ACHN (cell line): ENCODE data around the gene TOX2.

Source experiments
- DNase-seq: peaks from one replicate; pipeline ENCODE4 v3.0.0-alpha.2; 2015
- in situ Hi-C: cut with HindIII; loops from 2 replicates; pipeline ENCODE4 v1.10.0; 2017; ENCODE audit warnings: low sequenced_read_pairs, low pct_ligation_motif_present, low pct_unique_long_range_greater_than_20kb

The TOX2 gene

DNA sequence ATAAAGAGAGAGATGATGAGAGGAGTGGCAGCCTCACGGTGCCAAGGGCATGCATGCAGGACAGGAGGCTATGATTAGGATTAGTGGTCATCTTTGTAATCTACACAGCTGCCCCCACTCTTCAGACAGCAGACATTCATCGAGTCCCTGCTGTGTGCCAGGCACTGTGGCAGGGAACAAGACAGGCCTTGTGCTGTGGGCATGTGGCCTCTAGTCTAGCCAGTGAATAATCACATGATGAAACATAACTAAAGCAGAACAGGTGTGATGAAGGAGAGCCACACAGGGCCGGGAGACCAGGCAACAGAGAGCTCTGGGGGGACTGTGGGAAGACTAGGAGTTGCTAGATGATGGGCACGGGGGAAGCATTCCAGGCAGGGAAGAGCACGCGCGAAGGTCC is 22.2 kb downstream of the TOX2 start:
- in situ Hi-C loops: no loop called here
- DNase-seq: no peak

DNA sequence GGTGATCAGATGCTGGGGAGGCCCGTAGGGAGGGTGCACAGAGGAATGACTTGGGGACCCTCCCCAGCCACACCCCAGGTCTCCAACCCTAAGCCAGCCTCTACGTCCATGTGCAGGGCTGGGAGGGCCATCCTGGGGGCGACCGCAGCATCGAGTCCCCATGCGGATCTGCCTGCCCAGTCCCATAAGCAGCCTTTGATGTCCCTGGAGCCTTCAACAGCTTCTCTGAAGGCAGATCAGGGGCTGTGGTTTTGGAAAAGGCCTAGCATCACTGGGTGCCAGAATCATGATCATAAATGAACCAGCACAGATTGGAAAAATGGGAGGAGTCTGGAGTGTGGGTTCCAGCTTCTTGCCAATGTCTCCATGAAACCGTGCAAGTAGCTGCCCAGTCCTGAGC is 22.9 kb downstream of the TOX2 start:
- in situ Hi-C loops: no loop called here
- no peak for DNase-seq

DNA sequence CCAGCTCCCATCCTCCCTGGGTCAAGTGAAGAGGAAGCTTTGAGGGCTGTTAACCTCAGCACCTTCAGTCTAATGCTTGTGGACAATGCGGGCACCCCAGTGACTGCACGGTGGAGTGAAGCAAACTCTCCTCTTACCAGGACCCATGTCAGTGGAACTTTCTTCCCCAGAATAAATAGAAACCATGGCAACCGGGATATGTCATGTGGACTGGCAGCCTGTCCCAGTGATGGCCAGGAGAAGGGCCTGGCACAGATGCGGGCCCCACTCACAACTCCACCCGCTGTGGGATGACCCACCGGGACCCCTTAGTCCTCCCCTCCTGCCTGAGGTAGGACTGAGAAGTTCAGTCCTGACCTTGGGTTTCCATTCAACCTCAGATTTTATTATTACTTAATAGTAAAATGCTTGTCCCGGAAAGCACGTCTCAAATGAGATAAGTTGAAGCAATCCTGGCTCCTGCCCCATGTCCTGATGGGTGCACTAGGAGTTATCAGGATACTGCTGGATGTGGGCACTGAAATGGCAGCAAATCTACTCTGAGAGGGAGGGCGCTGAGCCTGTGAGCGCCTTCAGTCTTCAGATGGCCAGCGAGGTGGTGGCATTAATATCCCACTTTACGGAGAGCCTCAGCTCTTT is 23.5 kb downstream of the TOX2 start:
- no peak for DNase-seq
- in situ Hi-C loops: no loop called here

DNA sequence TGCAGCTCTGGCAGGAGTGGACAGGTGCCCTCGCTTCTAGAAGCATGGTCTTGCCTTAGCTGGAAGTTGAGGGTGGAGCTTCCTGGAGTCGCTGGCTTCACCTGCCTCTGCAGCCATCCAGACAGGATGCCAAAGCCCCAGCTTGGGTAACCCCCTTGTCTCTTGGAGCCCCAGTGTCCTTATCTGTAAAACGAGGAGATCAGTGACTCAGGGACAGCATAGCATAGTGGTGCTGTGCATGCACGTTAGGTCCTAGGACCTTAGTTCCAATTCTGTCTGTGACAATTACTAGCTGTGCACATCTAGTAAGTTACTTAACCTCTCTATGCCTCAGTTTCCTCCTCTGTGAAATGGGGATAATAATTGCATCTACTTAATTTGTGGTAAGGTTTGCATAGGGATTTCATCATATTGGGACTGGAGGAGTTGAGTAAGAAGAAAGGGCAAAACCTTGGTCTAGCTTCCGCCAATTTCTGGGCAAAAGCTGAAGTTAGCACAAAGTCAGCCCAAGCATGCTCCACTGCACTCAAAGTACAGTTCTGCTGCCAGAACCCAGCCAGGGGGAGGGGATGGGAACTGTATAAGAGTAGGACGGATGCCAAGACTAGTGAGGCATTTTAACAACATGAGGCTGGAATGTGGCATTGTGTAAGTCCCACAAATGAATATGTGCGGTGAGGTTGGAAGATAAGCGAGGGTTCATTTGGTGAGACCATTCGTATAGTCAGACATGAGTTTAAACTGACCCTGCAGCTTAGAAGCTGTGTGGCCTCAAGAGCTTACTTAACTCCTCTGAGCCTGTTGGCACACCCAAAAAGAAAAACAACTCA is 24.5 kb downstream of the TOX2 start:
- in situ Hi-C loops: no loop called here
- peak; percentile 96 for DNase-seq

DNA sequence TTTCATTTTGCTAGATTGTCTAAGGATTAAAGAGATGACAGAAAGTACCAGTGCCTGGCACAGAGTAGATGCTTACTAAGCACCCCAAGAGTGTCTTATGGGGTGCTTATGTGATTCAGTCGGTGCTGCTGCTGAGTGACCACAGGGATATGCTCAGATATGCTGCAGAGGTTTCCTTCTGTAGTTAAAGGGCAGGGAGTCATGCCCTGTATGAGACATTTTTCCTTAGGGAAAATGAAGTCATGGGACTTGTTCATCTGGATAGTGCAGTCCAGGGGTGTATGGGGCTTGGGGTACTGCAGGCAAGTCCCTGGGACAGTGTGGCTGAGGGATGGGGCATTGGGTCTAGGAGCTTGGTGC is 25.1 kb downstream of the TOX2 start:
- DNase-seq: no peak
- in situ Hi-C loops: no loop called here

DNA sequence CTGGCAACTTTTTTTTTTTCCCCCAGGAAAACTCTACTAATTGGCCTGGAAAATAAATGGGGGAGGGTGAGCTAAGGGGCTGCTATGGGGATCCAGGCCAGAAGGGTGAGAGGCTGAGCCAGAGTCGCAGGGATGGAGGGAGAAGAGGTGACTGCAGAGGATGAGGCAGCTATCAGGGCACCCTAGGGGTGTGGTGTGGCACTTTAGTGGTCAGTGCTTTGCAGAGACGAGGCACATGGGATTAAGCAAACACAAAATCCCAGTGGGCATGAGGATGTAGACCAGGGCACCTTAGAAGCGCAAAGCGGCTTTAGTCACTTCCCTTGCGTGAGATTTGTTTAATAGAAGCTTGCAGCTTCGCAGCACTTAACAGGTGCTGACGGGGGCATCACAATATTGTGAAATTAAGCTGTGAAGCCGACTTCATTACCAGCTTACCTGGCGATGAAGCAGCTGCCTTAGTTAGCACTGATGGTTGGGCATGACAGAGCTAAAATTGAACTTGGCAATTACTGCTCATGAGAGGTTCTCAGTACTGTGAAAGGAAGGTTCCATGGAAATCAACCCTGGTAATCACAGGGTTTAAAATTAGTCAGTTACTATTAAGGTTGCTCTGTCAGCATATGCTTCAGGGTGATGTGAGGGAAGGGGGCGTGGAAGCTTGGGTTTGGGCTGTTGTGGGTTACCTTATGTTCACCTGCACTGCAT is 26.0 kb downstream of the TOX2 start:
- in situ Hi-C loops: no loop called here
- DNase-seq: no peak

DNA sequence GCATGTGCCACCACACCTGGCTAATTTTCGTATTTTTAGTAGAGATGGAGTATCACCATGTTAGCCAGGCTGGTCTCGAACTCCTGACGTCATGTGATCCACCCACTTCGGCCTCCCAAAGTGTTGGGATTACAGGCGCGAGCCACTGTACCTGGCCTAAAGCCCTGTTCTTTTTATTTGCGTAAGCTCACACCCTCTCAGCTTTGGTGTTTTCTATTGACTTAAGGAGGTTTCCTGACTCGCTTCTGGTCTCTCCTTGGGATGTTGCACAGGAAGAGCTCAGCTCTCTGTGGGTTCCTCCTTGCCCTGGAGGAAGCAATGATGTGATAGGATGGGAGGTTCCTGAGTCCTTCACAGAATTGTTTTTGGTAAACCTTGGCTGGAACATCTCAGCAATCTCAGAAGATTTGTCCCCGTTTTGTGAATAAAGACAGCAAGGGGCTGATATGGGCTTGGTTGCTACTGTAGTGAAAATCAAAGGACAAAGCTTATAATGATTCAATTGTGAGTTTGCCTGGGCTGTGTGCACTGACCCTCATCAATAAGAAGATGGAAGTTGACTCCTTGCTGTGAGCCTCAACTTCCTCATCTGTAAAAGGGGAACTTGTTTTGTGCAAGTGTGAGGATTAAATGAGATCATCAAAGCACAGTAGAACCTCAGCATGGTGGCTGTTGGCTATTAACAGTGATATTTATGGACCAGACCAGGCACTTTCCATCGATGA is 27.0 kb downstream of the TOX2 start:
- in situ Hi-C loops: no loop called here
- DNase-seq: no peak

DNA sequence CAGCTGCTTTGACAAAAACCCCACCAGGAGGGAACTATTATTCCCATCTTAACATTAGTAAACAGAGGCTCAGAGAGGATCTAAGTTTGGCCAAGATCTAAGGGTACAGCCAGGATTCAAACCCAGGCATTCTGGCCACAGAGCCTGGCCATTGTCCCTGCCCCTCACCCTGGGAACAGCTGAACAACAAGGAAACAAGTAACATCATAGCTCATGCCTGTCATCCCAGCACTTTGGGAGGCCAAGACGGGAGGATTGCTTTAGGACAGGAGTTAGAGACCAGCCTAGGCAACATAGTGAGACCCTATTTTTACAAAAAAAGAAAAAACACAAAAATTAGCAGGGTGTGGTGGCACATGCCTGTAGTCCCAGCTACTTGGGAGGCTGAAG is 27.5 kb downstream of the TOX2 start:
- in situ Hi-C loops: no loop called here
- no peak for DNase-seq

DNA sequence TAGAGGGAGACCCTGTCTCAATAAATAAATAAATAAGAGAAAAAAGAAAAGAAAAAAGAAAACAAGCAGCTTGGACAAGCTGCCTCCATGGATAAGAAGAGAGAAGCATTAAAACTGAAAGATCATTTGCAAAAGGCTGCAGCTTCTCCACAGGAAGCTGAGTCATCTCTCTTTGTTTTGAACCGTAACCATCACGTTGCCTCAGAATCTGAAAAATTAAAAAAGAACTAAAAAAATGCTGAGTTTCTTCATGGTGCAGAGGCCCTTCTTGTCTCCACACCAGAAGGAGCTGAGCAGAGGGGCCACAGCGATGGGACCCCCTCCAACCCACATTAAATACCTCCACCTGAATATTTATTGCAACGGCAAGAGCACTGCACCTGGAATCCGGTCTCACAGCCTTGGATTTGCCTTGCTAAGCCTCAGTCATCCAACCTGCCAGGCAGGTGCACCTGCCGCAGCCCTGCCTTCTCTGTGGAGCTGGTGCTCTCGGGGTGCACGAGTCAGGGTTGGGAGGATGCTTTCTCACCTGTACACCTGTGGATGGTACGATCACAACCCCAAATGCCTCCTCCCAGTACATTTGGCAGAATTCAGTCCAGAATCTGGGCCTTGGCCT is 28.1 kb downstream of the TOX2 start:
- DNase-seq: peak; percentile 37
- in situ Hi-C loops: no loop called here

DNA sequence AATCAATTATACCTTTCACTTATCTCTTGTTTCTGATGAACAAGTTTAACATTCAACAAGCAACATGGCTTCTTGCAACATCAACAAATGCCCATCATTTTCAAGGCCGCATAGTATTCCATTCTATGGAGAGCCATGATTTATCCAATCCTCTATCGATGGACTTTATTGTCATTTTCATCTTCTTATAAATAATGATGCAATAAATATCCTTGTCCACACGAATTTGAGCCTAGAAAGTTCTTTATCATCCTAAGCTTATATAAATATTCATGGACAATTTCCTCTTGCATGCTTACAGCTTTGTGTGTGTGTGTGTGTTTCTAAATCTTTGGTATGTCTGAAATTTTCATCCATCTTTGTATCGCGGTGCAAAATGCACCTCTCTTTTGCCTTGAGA is 29.1 kb downstream of the TOX2 start:
- no peak for DNase-seq
- in situ Hi-C loops: no loop called here

DNA sequence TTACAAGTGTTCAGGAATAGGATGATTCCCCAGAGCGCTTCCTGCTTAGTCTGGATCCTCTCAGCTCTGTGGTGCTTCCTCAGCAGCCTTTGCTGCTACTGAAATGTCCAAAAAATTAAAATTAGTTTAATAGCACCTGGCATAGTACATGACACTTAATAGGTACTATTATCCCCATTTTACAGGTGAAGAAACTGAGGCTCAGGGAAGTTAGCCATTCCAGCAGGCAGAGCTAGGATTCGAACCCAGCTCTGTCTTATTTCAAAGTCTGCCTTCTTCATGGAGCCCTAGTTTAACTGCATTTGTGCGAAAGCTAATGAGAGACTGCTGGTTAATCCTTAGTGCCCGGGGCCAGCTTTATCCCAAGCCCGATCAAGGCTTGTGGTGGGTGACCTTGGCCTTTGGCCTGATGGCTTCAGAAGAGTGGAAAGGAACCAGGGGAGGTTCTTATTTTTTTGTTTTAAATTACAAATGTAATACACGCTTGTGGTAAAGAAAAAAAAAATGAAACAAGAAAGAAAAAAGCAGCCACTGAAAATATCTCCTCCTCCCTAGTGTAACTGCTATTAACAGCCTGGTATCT is 30.1 kb downstream of the TOX2 start:
- in situ Hi-C loops: no loop called here
- no peak for DNase-seq

DNA sequence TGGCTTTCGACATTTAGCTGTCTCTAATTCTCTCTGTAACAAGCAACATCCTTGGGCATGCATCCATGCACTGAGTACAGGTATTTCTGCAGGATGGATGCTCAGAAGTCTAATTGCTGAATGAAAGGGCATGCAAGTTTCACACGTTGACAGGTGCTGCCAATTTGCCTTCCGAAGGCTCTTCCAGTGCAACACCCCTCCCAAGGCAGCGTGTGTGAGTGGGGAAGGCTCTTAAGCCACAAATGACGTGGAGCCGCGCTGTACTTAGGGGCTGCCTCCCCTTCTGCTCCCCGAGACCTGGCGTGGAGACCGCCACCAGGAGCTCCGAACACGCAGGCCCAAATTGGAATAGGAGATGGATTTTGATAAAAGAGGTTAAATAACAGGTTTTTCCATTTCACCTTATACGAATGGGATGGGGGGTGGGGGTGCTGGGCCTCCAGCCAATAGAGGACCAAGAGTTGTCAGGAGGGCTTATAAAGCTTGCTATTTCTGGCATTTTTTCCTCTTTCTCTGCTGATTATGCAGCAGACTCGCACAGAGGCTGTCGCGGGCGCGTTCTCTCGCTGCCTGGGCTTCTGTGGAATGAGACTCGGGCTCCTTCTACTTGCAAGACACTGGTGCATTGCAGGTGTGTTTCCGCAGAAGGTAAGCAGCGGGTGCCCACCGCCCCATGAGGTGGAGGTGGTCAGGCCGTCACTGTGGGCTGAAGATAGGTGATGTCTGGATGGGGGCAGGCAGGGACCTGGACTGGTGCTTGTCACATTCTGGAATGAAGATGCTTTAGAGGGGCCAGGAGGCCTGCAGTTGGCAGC is 30.9 kb downstream of the TOX2 start:
- in situ Hi-C loops: no loop called here
- no peak for DNase-seq

DNA sequence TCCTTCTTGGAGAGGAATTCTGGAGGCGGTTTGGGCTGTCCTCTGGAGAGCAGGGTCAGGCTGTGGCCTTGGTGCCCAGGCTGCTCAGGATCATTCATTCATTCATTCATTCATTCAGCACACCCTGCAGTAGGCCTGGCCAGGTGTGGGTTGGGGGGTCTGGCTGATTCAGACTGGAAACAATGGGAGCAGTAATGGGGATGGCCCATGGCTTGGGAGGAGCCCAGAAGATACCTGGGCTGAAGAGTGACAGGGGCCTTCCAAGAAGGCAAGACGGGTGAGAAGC is 31.5 kb downstream of the TOX2 start:
- in situ Hi-C loops: no loop called here
- no peak for DNase-seq

DNA sequence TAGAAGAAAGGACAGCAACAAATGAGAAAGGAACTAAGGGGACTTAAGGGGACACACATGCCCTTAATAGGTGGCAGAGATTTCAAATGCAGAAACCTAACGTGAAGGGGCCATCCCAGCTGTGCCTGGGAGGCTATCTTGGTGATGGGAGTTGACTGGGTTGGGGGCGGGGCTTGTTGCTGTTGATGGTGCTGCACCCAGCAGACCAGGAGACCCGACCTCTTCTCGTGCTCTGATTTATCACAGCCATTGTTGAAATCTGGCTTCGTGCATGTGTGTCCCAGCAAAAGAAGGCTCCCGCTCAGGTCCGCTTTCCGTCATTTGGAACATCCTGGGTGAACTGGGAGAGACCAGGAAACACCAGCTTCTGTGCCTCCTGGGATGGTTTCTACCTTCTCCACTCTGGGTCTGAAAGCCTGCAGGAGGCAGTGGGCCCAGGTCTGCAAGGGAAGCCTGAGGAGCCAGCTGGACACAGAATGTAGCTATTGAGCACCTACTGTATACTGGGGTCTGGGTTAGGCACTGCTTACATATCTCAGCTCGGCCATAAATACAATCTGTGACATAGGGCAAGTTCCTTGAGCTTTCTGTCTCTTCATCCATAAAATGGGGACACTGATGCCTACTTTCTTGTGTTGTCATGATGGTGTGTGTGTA is 32.1 kb downstream of the TOX2 start:
- in situ Hi-C loops: no loop called here

DNA sequence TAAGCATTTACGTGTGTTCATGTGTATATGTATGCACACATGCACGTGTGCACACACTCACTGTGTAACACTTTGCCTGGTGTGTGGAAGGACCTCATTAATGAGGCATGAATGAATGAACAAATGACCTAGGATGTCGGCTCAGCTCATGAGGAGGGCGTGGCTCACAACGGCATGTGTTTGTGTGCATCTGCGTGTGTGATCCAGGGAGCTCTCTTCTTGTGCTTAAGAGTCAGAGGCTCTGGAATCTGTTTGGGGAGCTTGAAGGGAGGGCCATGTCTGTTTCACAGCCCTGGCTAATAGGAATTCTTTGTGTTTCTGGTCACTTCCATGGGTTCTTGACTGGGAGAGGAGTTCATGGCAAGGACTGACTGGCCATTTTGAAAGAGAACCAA is 32.7 kb downstream of the TOX2 start:
- in situ Hi-C loops: no loop called here

More for the DNA sequence above, 32.1 kb downstream of the TOX2 start:
- DNase-seq: no peak

DNA sequence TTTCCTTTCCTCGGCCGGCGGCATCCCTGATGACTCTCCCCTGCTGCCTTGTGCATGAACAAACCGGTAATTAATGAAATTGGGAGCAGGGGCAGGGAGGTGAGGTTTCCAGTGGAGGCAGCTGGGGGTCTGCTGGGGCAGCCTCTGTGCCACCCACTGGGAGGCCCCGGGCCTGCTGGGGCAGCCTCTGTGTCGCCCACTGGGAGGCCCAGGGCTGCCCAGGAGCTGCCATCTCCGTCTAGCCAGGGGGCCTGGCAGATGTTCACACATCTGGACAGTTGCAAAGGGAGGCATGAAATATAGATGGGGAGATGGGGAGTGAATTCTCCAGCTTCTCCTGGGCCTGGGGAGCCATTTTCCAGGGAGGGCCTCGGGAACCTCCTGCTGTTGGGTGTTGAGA is 33.8 kb downstream of the TOX2 start:
- in situ Hi-C loops: no loop called here
- no peak for DNase-seq

More for the DNA sequence above, 32.7 kb downstream of the TOX2 start:
- DNase-seq: no peak

DNA sequence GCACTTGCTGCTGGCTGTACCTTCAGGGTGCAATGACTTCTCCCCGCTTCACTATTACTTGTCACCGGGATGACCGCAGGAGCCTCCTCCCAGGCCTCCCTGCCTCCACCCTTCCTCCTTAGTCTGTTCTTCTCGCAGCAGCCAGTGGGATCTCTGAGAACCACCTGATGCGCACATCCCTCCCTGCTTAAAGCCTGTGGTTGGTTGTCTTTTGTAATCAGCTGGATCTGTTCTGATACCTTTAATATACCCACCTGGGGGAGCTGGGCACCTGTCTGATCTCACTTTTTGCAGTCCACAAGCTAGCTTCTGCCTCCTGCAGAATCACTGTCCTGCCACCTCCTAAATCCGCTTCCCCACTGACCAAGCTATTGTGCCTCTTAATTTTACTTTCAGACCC is 34.6 kb downstream of the TOX2 start:
- no peak for DNase-seq
- in situ Hi-C loops: no loop called here
